GM19023 (cell line): ENCODE measurements around the gene KCNG1.
"Not testable (repeated sequence)": the region's sequence is repeated elsewhere in the genome, so short reads cannot be mapped to it uniquely, and the experiment has no call there.

Experiments
- ATAC-seq: cut with Tn5 transposase; IDR thresholded peaks from one replicate; pipeline ENCODE4 v1.9.1; 2021; ENCODE audit warnings: mild to moderate bottlenecking, moderate library complexity; ENCODE audit not compliant: unreplicated experiment

Gene KCNG1

GRCh38 chr20:51022803-51023616 is at the start of gene KCNG1:
TSS of gene KCNG1 (minus strand) at chr20:51023107. CDS start at chr20:51010338, 12,769 bp downstream.
- ATAC-seq: no peak

GRCh38 chr20:51070621-51071020 is 47.7 kb upstream of the KCNG1 start:
- no peak for ATAC-seq

- ATAC-seq: no peak
These were observed 44.9 kb upstream of the KCNG1 start for GRCh38 chr20:51067792-51068191.

DNA sequence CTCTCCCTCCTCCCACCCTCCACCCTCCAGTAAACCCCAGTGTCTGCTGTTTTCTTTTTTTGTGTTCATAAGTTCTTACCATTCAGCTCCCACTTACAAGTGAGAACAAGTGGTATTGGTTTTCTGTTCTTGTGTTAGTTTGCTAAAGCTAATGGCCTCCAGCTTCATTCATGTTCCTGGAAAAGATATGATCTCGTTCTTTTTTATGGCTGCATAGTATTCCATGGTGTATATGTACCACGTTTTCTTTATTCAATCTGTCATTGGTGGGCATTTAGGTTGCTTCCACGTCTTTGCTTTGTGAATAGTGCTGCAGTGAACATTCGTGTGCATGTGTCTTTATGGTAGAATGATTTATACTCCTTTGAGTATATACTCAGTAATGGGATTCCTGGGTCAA is 42.7 kb upstream of the KCNG1 start:
- ATAC-seq: no peak

DNA sequence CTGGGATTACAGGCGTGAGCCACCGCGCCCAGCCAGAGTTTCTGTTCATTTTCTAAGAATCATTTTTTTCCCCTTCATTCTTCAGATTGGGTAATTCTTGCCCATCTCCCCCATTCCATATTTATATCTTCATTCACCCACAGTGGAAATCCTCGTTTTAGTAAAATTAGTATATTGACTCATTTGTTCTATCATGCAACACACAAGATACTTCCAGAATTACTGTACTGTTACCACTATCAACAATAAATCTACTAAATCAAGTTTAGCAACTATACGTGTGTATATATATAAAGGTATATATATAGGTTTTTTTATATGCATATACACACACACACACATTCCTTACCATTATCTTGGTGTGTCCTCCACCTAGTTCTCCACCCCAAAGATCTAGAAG is 41.2 kb upstream of the KCNG1 start:
- no peak for ATAC-seq

DNA sequence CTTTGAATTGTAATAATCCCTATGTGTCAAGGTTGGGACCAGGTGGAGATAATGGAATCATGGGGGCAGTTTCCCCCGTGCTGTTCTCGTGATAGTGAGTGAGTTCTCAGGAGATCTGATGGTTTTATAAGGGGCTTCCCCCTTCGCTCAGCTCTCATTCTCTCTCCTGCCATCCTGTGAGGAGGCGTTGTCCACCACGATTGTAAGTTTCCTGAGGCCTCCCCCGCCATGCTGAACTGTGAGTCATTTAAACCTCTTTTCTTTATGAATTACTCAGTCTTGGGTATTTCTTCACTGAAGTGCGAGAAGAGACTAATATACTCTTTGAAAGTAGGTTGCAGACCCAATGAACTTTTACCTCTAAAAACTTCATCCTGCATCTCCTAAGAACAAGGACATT is 39.2 kb upstream of the KCNG1 start:
- ATAC-seq: no peak

GRCh38 chr20:51061418-51062045 is 38.6 kb upstream of the KCNG1 start:
- no peak for ATAC-seq

GRCh38 chr20:51060301-51060700 is 37.4 kb upstream of the KCNG1 start:
- ATAC-seq: no peak

- no peak for ATAC-seq
These were observed 37.0 kb upstream of the KCNG1 start for GRCh38 chr20:51059862-51060261.

DNA sequence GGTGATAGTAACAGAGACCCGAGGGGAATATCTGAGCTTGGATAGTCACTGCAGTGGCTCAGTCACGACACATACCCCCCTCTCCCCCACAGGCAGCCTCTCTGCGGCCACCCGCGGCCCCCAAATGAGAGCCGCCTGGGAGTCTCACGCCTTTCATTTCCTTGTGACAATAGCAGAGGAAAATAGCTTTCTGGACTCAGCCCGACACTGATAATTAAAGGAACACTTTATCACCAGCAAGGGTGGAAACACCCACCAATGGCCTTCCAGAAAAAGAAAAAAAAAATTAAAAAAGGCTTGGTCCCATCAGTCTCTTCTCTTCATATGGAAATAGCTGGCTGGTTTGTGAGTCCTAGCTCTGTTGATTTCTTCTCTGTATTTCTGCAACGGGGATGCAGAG is 35.1 kb upstream of the KCNG1 start:
- ATAC-seq: no peak

- ATAC-seq: no peak
These were observed 31.3 kb upstream of the KCNG1 start for GRCh38 chr20:51054233-51054632.

DNA sequence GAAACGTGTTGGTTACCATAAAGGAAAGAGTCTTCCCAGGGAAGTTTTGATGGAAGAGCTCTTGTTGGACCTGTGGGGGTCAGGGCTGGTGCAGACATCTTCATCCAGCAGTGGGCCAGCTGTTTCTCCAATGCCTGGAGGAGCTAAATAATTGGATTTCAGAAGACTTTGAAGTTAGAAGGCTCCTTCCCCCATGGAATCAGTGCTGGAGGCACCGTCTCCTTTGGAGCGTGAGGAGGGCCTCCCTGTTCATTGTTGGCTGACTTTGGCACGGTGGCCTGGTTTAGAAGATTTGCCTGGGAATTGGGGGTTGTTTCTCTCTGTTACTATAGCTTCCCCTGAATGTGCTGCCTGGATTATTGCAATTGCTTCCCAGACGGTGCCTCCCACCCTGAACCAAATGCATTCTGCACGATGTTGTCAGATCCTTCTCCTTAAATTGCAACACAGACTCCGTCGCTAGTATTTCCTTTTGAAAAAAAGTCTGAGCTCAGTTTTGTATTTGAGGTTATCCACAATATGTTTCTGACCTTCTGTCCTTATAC is 27.7 kb upstream of the KCNG1 start:
- no peak for ATAC-seq

GRCh38 chr20:51046021-51046985 is 23.4 kb upstream of the KCNG1 start:
- no peak for ATAC-seq

DNA sequence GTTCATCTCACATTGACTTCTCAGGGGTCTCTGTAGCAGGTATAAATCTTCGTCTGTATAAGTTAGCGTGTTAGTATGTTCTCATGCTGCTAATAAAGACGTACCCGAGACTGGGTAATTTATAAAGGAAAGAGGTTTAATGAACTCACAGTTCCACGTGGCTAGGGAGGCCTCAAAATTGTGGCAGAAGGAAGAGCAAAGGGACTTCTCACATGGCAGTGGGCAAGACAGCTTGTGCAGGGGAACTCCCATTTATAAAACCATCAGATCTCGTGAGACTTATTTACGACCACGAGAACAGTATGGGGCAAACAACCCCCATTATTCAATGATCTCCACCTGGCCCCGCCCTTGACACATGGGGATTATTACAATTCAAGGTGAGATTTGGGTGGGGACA is 22.6 kb upstream of the KCNG1 start:
- not testable (repeated sequence) for ATAC-seq

DNA sequence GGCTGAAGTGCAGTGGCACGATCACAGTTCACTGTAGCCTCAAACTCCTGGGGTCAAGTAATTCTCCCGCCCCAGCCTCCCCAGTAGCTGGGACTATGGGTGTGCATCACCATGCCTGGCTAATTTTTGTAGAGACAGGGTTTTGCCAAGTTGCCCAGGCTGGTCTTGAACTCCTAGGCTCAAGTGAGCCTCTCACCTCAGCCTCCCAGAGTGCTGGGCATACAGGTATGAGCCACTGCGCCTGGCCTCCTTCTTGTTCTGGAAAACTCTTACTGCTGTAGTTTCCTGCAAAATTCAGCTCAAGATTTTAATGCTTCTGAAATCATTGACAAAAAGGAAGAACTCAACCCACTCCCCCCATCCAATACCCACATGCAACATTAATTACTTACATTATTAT is 21.9 kb upstream of the KCNG1 start:
- no peak for ATAC-seq

DNA sequence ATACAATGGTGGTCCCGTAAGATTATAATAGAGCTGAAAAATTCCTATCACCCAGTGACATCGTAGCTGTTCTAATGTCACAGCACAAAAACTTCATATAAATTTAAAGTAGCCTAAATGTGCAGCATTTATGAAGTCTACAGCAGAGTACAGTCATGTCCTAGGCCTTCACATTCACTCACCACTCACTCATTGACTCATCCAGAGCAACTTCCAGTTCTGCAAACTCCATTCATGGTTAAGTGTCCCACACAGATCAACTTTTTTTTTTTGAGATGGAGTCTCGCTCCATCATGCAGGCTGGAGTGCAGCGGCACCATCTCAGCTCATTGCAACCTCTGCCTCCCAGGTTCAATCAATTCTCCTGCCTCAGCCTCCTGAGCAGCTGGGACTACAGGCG is 20.9 kb upstream of the KCNG1 start:
- ATAC-seq: no peak

DNA sequence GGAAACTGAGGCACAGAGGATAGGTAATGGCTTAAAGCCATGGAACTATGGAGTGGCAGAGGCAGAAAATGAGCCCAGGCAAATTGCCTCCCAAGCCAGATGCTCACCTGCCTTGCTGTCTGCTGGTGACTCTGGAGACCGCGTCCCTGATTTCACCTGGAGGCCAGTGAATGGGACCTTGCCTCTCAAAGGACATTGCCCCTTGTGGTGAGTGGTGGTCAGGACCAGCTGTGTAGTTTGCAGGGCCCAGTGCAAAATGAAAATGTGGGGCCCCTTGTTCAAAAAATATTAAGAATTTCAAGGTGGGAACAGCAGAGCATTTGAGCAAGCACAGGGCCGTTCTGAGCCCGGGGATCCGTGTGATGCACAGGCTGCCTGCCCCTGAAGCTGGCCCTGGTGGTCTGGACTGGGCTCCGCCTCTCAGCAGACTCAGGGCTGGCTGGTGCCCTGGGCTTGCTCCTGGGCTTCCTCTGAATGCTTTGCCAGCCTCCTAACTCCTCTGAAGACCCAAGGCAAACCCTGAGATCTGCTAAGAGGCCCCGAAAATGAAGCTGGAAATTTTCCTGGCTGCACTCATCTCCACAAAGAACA is 19.8 kb upstream of the KCNG1 start:
- no peak for ATAC-seq

GRCh38 chr20:51042064-51042463 is 19.2 kb upstream of the KCNG1 start:
- no peak for ATAC-seq

GRCh38 chr20:51037532-51038115 is 14.7 kb upstream of the KCNG1 start:
- ATAC-seq: no peak

- ATAC-seq: no peak
These were observed 14.1 kb upstream of the KCNG1 start for GRCh38 chr20:51036827-51037531.
